ENCODE measurements around the gene CPD.

Gene CPD

DNA sequence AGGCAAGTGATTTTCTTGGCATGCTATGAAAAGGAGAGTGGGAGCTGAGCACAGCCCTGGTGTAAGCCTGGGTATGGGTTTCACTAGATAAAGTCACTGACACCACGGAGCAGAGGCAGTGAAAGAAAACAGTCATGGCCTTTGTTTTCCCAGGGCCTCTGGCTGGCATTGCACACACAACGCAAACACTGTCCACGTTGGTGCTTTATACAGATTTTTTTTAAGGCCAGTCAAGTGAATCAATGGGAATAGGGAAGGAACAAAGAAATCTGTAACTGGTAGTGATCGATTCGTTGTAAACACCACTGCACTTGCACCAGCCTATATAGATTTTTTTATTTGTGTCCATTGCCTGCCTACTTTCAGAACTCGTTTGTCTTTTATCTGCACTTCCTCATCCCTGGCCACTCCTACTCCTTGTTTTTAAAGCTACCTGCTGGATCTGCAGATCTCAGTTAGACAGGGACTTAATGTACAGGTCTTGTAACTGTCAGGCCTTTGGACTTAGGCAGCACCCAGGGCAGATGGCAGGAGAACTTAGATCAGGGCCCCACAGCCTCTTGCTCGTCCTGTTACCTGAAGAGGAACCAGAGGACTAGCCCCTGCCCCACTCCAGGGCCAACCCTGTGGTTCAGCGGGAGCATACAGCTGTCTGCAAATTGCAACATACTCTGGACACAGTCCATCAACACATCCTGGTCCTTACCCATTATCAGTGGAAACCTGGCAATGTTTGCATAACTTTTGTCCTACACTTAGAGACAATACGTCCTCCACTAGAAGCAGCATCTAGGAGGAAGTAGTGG is 34.2 kb upstream of the CPD start:
- DNase-seq, result no peak

DNA sequence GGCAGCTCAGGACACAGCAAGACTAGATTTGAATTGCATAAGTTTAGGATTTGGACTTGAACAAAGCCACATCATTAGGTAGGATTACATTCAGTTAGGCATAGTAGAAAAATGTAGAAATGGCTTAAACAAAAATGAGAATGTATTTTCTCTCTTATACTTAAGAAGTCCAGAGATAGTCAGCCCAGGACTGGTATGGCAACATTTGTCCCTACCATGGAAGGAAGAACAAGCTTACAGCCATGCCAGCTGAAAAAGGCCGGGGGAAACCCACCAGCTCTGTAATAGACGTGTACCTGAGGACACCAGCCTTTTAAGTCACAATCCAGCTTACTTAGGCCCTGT is 33.7 kb upstream of the CPD start:
- TF ChIP-seq, protein P1, sequence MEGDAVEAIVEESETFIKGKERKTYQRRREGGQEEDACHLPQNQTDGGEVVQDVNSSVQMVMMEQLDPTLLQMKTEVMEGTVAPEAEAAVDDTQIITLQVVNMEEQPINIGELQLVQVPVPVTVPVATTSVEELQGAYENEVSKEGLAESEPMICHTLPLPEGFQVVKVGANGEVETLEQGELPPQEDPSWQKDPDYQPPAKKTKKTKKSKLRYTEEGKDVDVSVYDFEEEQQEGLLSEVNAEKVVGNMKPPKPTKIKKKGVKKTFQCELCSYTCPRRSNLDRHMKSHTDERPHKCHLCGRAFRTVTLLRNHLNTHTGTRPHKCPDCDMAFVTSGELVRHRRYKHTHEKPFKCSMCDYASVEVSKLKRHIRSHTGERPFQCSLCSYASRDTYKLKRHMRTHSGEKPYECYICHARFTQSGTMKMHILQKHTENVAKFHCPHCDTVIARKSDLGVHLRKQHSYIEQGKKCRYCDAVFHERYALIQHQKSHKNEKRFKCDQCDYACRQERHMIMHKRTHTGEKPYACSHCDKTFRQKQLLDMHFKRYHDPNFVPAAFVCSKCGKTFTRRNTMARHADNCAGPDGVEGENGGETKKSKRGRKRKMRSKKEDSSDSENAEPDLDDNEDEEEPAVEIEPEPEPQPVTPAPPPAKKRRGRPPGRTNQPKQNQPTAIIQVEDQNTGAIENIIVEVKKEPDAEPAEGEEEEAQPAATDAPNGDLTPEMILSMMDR (IDR thresholded peaks at IDR 0.05; ENCODE audit: low read depth, low read length, missing control alignments), result no peak
- no peak overlapping the region for H3K4me3 ChIP-seq (ENCODE audit: low read depth, low read length)
- in situ Hi-C loops (cut with HindIII; ENCODE audit: low pct_ligation_motif_present, low sequenced_read_pairs), result no loop called here
- H3K27ac ChIP-seq, result no peak overlapping the region
- H3K27me3 ChIP-seq (replicated peaks), result no peaks in the 10 kb centered on the region
- no peak for DNase-seq
- no peaks in the 10 kb centered on the region for H3K36me3 ChIP-seq (replicated peaks)

More for the DNA sequence above, 34.2 kb upstream of the CPD start:
- Histone ChIP-seq H3K36me3 (replicated peaks) (no peaks in the 10 kb centered on the region), H3K27me3 (replicated peaks) (no peaks in the 10 kb centered on the region), H3K27ac (no peak overlapping the region), H3K4me3 (ENCODE audit: low read depth, low read length) (no peak overlapping the region)
- TF ChIP-seq, protein P1 (IDR thresholded peaks at IDR 0.05; ENCODE audit: low read depth, low read length, missing control alignments), result no peak
- in situ Hi-C loops (cut with HindIII; ENCODE audit: low pct_ligation_motif_present, low sequenced_read_pairs), result no loop called here

DNA sequence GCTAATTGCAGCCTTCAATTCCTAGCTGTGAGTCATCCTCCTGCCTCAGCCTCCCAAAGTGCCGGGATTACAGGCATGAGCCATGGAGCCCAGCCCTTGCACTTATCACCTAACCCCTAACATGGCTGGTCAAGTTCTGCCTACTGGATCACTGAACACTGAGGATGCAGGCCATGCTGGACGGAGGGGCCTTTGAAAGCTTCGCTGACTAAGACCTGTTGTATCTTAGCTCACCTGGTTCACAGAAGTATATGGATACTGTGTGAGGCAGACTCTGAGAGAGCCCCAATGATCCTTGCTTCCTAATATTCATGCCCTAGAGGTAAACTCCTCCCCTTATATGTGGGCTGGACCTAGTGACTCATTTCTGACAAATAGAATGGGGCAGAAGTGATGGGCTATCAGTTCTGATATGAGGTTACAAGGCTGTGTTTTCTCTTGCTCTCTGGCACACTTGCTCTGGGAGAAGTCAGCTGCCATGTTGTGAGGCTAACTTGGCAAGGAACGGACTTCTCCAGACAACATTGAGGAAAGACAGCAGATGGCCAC is 33.1 kb upstream of the CPD start:
- Histone ChIP-seq H3K36me3 (replicated peaks) (no peaks in the 10 kb centered on the region), H3K27ac (no peak overlapping the region), H3K4me3 (ENCODE audit: low read depth, low read length) (no peak overlapping the region), H3K27me3 (replicated peaks) (no peaks in the 10 kb centered on the region)
- DNase-seq, result no peak
- TF ChIP-seq, protein P1 (IDR thresholded peaks at IDR 0.05; ENCODE audit: low read depth, low read length, missing control alignments), result no peak
- in situ Hi-C loops (cut with HindIII; ENCODE audit: low pct_ligation_motif_present, low sequenced_read_pairs), result no loop called here

DNA sequence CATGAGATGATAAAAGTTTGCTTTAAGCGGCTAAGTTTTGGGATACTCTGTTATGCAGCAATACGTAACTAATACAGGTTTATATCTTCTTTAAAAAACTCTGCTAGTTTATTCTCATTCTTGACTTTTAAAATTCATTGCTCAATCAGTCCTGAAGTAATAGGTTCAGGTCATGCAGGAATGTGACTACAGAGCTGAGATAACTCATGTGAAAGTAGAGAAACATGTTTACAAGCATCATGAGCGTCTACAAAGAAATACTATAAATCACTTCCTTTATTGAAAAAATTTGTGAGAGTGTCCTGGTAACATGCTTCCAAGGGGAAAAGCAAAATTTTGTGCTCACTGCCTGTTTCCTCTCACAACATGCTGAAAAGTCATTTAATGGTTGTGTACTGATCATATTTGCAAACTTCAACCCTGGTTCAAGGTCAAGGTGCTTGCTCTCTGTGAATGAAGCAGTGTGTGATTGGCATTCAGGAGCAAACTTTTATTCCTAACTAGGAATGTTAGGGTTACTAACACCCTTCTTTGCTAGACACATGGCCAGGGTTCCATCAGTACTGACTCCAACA is 32.4 kb upstream of the CPD start:
- Histone ChIP-seq H3K4me3 (ENCODE audit: low read depth, low read length) (no peak overlapping the region), H3K36me3 (replicated peaks) (no peaks in the 10 kb centered on the region), H3K27ac (no peak overlapping the region), H3K27me3 (replicated peaks) (no peaks in the 10 kb centered on the region)
- TF ChIP-seq, protein P1 (IDR thresholded peaks at IDR 0.05; ENCODE audit: low read depth, low read length, missing control alignments), result no peak
- in situ Hi-C loops (cut with HindIII; ENCODE audit: low pct_ligation_motif_present, low sequenced_read_pairs), result no loop called here
- no peak for DNase-seq

DNA sequence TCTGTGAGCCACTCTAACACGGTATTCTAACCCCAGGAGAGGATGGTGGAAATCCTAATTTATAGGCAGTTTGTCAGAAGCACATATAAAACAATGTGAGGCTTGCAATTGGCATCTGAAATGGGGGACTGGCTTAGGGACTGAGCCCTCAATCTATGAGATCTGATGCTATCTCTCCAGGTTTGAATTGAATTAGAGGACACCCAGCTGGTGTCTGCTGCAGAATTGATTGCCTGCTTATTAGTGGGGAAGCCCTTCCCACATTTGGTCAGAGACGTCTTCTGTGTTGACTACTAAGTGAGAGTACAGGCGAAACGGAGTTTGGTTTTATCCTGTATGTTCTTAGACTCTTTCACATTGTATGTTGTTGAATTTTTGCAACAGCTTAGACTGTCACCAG is 31.2 kb upstream of the CPD start:
- no peak for DNase-seq
- Histone ChIP-seq H3K4me3 (ENCODE audit: low read depth, low read length) (no peak overlapping the region), H3K27ac (no peak overlapping the region), H3K36me3 (replicated peaks) (no peaks in the 10 kb centered on the region), H3K27me3 (replicated peaks) (no peaks in the 10 kb centered on the region)
- in situ Hi-C loops (cut with HindIII; ENCODE audit: low pct_ligation_motif_present, low sequenced_read_pairs), result no loop called here
- TF ChIP-seq, protein P1 (IDR thresholded peaks at IDR 0.05; ENCODE audit: low read depth, low read length, missing control alignments), result no peak

Data from brain microvascular endothelial cell (primary cell).